ENCODE data around the gene SIGLEC7. TPM values are rescaled to one million over a fixed set of nuclear protein-coding genes. Genes with fewer than 3 reads are reported as not detected.

SIGLEC7 gene
- polyA plus RNA-seq, 1 donor, result 1.8 TPM

- no peaks in the 10 kb centered on the region for H3K27me3 ChIP-seq (ENCODE audit: control insufficient read depth, insufficient read depth, low read length)
- WGBS (ENCODE audit: insufficient coverage, low lambda C conversion rate), result no CpG with 5 or more reads among the region's 6 CpGs
- no peak for DNase-seq
- no peaks in the 10 kb centered on the region for H3K4me1 ChIP-seq (ENCODE audit: control insufficient read depth, insufficient read depth, low read length)
- H3K9me3 ChIP-seq (ENCODE audit: control insufficient read depth, low read depth, low read length), result no peaks in the 10 kb centered on the region
- H3K36me3 ChIP-seq (ENCODE audit: control insufficient read depth, insufficient read depth, low read length), result no peaks in the 10 kb centered on the region
- no peak overlapping the region for H3K4me3 ChIP-seq (ENCODE audit: low read length)
- H3K27ac ChIP-seq (ENCODE audit: low read length), result no peak overlapping the region
Observed at GRCh38 chr19:51116736-51117286, 25.3 kb upstream of the SIGLEC7 start.

GRCh38 chr19:51119101-51119500 lies 23.0 kb upstream of the SIGLEC7 start:
- 58% methylated on average over 2 of the region's 4 CpGs for WGBS (ENCODE audit: insufficient coverage, low lambda C conversion rate)
- H3K4me3 ChIP-seq (ENCODE audit: low read length), result no peak overlapping the region

GRCh38 chr19:51119611-51120010 lies 22.5 kb upstream of the SIGLEC7 start:
- Histone ChIP-seq H3K36me3 (ENCODE audit: control insufficient read depth, insufficient read depth, low read length) (no peaks in the 10 kb centered on the region), H3K9me3 (ENCODE audit: control insufficient read depth, low read depth, low read length) (no peaks in the 10 kb centered on the region), H3K27me3 (ENCODE audit: control insufficient read depth, insufficient read depth, low read length) (no peaks in the 10 kb centered on the region), H3K4me1 (ENCODE audit: control insufficient read depth, insufficient read depth, low read length) (no peaks in the 10 kb centered on the region), H3K27ac (ENCODE audit: low read length) (no peak overlapping the region), H3K4me3 (ENCODE audit: low read length) (no peak overlapping the region)
- no CpG with 5 or more reads among the region's 6 CpGs for WGBS (ENCODE audit: insufficient coverage, low lambda C conversion rate)
- DNase-seq, result no peak

More at GRCh38 chr19:51119101-51119500, 23.0 kb upstream of the SIGLEC7 start:
- Histone ChIP-seq H3K36me3 (ENCODE audit: control insufficient read depth, insufficient read depth, low read length) (no peaks in the 10 kb centered on the region), H3K9me3 (ENCODE audit: control insufficient read depth, low read depth, low read length) (no peaks in the 10 kb centered on the region), H3K4me1 (ENCODE audit: control insufficient read depth, insufficient read depth, low read length) (no peaks in the 10 kb centered on the region), H3K27me3 (ENCODE audit: control insufficient read depth, insufficient read depth, low read length) (no peaks in the 10 kb centered on the region), H3K27ac (ENCODE audit: low read length) (no peak overlapping the region)
- DNase-seq, result no peak

GRCh38 chr19:51120160-51120559 lies 21.9 kb upstream of the SIGLEC7 start:
- H3K36me3 ChIP-seq (ENCODE audit: control insufficient read depth, insufficient read depth, low read length), result no peaks in the 10 kb centered on the region
- H3K9me3 ChIP-seq (ENCODE audit: control insufficient read depth, low read depth, low read length), result no peaks in the 10 kb centered on the region
- no peaks in the 10 kb centered on the region for H3K27me3 ChIP-seq (ENCODE audit: control insufficient read depth, insufficient read depth, low read length)
- DNase-seq, result no peak
- H3K4me3 ChIP-seq (ENCODE audit: low read length), result no peak overlapping the region
- H3K27ac ChIP-seq (ENCODE audit: low read length), result no peak overlapping the region
- no peaks in the 10 kb centered on the region for H3K4me1 ChIP-seq (ENCODE audit: control insufficient read depth, insufficient read depth, low read length)
- 100% methylated on average over 1 of the region's 6 CpGs for whole genome bisulfite sequencing (ENCODE audit: insufficient coverage, low lambda C conversion rate)

GRCh38 chr19:51121257-51121656 lies 20.8 kb upstream of the SIGLEC7 start:
- WGBS (ENCODE audit: insufficient coverage, low lambda C conversion rate), result no CpG with 5 or more reads among the region's 8 CpGs
- H3K4me3 ChIP-seq (ENCODE audit: low read length), result no peak overlapping the region
- no peaks in the 10 kb centered on the region for H3K9me3 ChIP-seq (ENCODE audit: control insufficient read depth, low read depth, low read length)
- no peaks in the 10 kb centered on the region for H3K4me1 ChIP-seq (ENCODE audit: control insufficient read depth, insufficient read depth, low read length)
- no peaks in the 10 kb centered on the region for H3K36me3 ChIP-seq (ENCODE audit: control insufficient read depth, insufficient read depth, low read length)
- H3K27me3 ChIP-seq (ENCODE audit: control insufficient read depth, insufficient read depth, low read length), result no peaks in the 10 kb centered on the region
- no peak for DNase-seq
- H3K27ac ChIP-seq (ENCODE audit: low read length), result no peak overlapping the region

- Histone ChIP-seq H3K27me3 (ENCODE audit: control insufficient read depth, insufficient read depth, low read length) (no peaks in the 10 kb centered on the region), H3K9me3 (ENCODE audit: control insufficient read depth, low read depth, low read length) (no peaks in the 10 kb centered on the region), H3K27ac (ENCODE audit: low read length) (no peak overlapping the region), H3K4me1 (ENCODE audit: control insufficient read depth, insufficient read depth, low read length) (no peaks in the 10 kb centered on the region), H3K4me3 (ENCODE audit: low read length) (no peak overlapping the region), H3K36me3 (ENCODE audit: control insufficient read depth, insufficient read depth, low read length) (no peaks in the 10 kb centered on the region)
- no CpG with 5 or more reads among the region's 22 CpGs for WGBS (ENCODE audit: insufficient coverage, low lambda C conversion rate)
- DNase-seq, result no peak
Observed at GRCh38 chr19:51122112-51122981, 19.8 kb upstream of the SIGLEC7 start.

GRCh38 chr19:51123381-51123800 lies 18.7 kb upstream of the SIGLEC7 start:
- no peak for DNase-seq
- no peaks in the 10 kb centered on the region for H3K9me3 ChIP-seq (ENCODE audit: control insufficient read depth, low read depth, low read length)
- no peak overlapping the region for H3K27ac ChIP-seq (ENCODE audit: low read length)
- H3K4me3 ChIP-seq (ENCODE audit: low read length), result no peak overlapping the region
- WGBS (ENCODE audit: insufficient coverage, low lambda C conversion rate), result 100% methylated on average over 1 of the region's 6 CpGs
- no peaks in the 10 kb centered on the region for H3K4me1 ChIP-seq (ENCODE audit: control insufficient read depth, insufficient read depth, low read length)
- no peaks in the 10 kb centered on the region for H3K36me3 ChIP-seq (ENCODE audit: control insufficient read depth, insufficient read depth, low read length)
- H3K27me3 ChIP-seq (ENCODE audit: control insufficient read depth, insufficient read depth, low read length), result no peaks in the 10 kb centered on the region

GRCh38 chr19:51123802-51124201 lies 18.3 kb upstream of the SIGLEC7 start:
- Histone ChIP-seq H3K4me1 (ENCODE audit: control insufficient read depth, insufficient read depth, low read length) (no peaks in the 10 kb centered on the region), H3K4me3 (ENCODE audit: low read length) (no peak overlapping the region), H3K36me3 (ENCODE audit: control insufficient read depth, insufficient read depth, low read length) (no peaks in the 10 kb centered on the region), H3K27me3 (ENCODE audit: control insufficient read depth, insufficient read depth, low read length) (no peaks in the 10 kb centered on the region), H3K9me3 (ENCODE audit: control insufficient read depth, low read depth, low read length) (no peaks in the 10 kb centered on the region), H3K27ac (ENCODE audit: low read length) (no peak overlapping the region)
- WGBS (ENCODE audit: insufficient coverage, low lambda C conversion rate), result no CpG with 5 or more reads among the region's 9 CpGs
- DNase-seq, result no peak

- Histone ChIP-seq H3K4me3 (ENCODE audit: low read length) (no peak overlapping the region), H3K27me3 (ENCODE audit: control insufficient read depth, insufficient read depth, low read length) (no peaks in the 10 kb centered on the region), H3K9me3 (ENCODE audit: control insufficient read depth, low read depth, low read length) (no peaks in the 10 kb centered on the region), H3K36me3 (ENCODE audit: control insufficient read depth, insufficient read depth, low read length) (no peaks in the 10 kb centered on the region), H3K27ac (ENCODE audit: low read length) (no peak overlapping the region), H3K4me1 (ENCODE audit: control insufficient read depth, insufficient read depth, low read length) (no peaks in the 10 kb centered on the region)
- WGBS (ENCODE audit: insufficient coverage, low lambda C conversion rate), result no CpG with 5 or more reads among the region's 9 CpGs
- DNase-seq, result no peak
Observed at GRCh38 chr19:51124216-51124615, 17.9 kb upstream of the SIGLEC7 start.

GRCh38 chr19:51124729-51125128 lies 17.4 kb upstream of the SIGLEC7 start, which contains the start of gene SIGLEC9:
Gene SIGLEC9, plus strand, starts transcription at chr19:51124906. Its CDS starts 69 bp downstream, at chr19:51124975.
- Histone ChIP-seq H3K9me3 (ENCODE audit: control insufficient read depth, low read depth, low read length) (no peaks in the 10 kb centered on the region), H3K4me1 (ENCODE audit: control insufficient read depth, insufficient read depth, low read length) (no peaks in the 10 kb centered on the region), H3K4me3 (ENCODE audit: low read length) (no peak within 1 kb of the TSS), H3K27ac (ENCODE audit: low read length) (no peak within 1 kb of the TSS), H3K27me3 (ENCODE audit: control insufficient read depth, insufficient read depth, low read length) (no peaks in the 10 kb centered on the region), H3K36me3 (ENCODE audit: control insufficient read depth, insufficient read depth, low read length) (no peaks in the 10 kb centered on the region)
- no peak for DNase-seq
- no CpG with 5 or more reads among the region's 14 CpGs for WGBS (ENCODE audit: insufficient coverage, low lambda C conversion rate)
